A549 (cell line): ENCODE results near the gene DISP2. TPM values are rescaled to one million over a fixed set of nuclear protein-coding genes. Genes with fewer than 3 reads are reported as not detected.

Source experiments
- ATAC-seq, 2 experiments: fragments of 200-7000 bp in 1 of 2; fragments of >200 bp in 1 of 2; cut with Nextera tagmentation in 1 of 2; cut with Tn5 transposase in 1 of 2; 3 replicates each; pipeline versions ENCODE4 v1.8.0 to v1.9.1; 2018 to 2020; ENCODE audit warnings: mild to moderate bottlenecking in 1 of 2, moderate library complexity in 1 of 2
- CTCF ChIA-PET: fragments of 300-600 bp; sonication (Branson Sonifier 250); formaldehyde crosslinking; extraction: SDS; loops from one replicate; lab custom pipeline; 2021; ENCODE audit warnings: antibody characterized with exemption, inconsistent platforms; lab: Yijun Ruan, JAX
- POLR2A ChIA-PET: fragments of 350-600 bp; formaldehyde crosslinking; extraction: SDS; loops from one replicate; lab custom pipeline; 2021; ENCODE audit warnings: antibody characterized with exemption, inconsistent platforms; lab: Yijun Ruan, JAX
- DNase-seq, 2 experiments: peaks; one replicate each; pipeline versions ENCODE4 v3.0.0 to v3.0.0-alpha.2; 2011 to 2016; ENCODE audit warnings: low read depth in 1 of 2, low spot score in 1 of 2
- FAIRE-seq: peaks from 2 replicates; lab custom pipeline; 2011; peaks lifted over from hg19 to GRCh38; lab: Jason Lieb, UNC
- H3K27ac ChIP-seq, 2 experiments: fragments of >200 bp; sonication (Bioruptor Twin); formaldehyde crosslinking; 3 replicates each; pipeline ENCODE4 v1.5.1; 2016 to 2017
- H3K4me1 ChIP-seq: fragments of >200 bp; sonication (Bioruptor Twin); formaldehyde crosslinking; 3 replicates; pipeline ENCODE4 v1.6.1; 2016
- H3K4me2 ChIP-seq: fragments of >200 bp; sonication (Bioruptor Twin); formaldehyde crosslinking; 3 replicates; pipeline ENCODE4 v1.6.1; 2016
- H3K4me3 ChIP-seq: fragments of >200 bp; sonication (Bioruptor Twin); formaldehyde crosslinking; 3 replicates; pipeline ENCODE4 v1.5.1; 2016
- H3K9me3 ChIP-seq: fragments of >200 bp; sonication (Bioruptor Twin); formaldehyde crosslinking; 3 replicates; pipeline ENCODE4 v1.6.1; 2016
- BHLHE40 ChIP-seq: IDR thresholded peaks from 2 replicates; pipeline ENCODE4 v1.6.1; 2012; ENCODE audit warnings: low read depth, low read length, inconsistent platforms
- EHMT2 ChIP-seq: fragments of 200-600 bp; sonication (generic); IDR thresholded peaks from 2 replicates; pipeline ENCODE4 v1.6.1; 2016; ENCODE audit warnings: antibody characterized with exemption, low read depth, mild to moderate bottlenecking, moderate library complexity
- EP300 ChIP-seq, 2 experiments: fragments of >200 bp; sonication (Bioruptor Twin); formaldehyde crosslinking; IDR thresholded peaks; 2 replicates in 1 of 2; 3 replicates in 1 of 2; pipeline ENCODE4 v1.6.1; 2016 to 2017
- GATA3 ChIP-seq: IDR thresholded peaks from 2 replicates; pipeline ENCODE4 v1.6.1; 2012; ENCODE audit warnings: borderline replicate concordance
- HEYL ChIP-seq: fragments of 250-450 bp; sonication (Bioruptor Pico); IDR thresholded peaks from 2 replicates; pipeline ENCODE4 v1.8.0; 2021; ENCODE audit warnings: mild to moderate bottlenecking, moderate library complexity
- HOXA7 ChIP-seq: fragments of 250-450 bp; sonication (Bioruptor Pico); IDR thresholded peaks from 2 replicates; pipeline ENCODE4 v1.5.0; 2020; ENCODE audit warnings: mild to moderate bottlenecking, moderate library complexity
- KDM1A ChIP-seq: fragments of 200-600 bp; sonication (generic); IDR thresholded peaks from 2 replicates; pipeline ENCODE4 v1.6.1; 2016; ENCODE audit warnings: low read depth, mild to moderate bottlenecking
- MYC ChIP-seq: IDR thresholded peaks from 2 replicates; pipeline ENCODE4 v1.6.1; 2012; ENCODE audit warnings: mild to moderate bottlenecking, inconsistent platforms, low read length, improper control_type of control experiment, borderline replicate concordance
- NPAS2 ChIP-seq: fragments of 250-450 bp; sonication (Bioruptor Pico); IDR thresholded peaks from 2 replicates; pipeline ENCODE4 v1.8.0; 2022; ENCODE audit warnings: mild to moderate bottlenecking, moderate library complexity, borderline replicate concordance
- PHF8 ChIP-seq: fragments of 200-600 bp; sonication (generic); IDR thresholded peaks from 2 replicates; pipeline ENCODE4 v1.6.1; 2016; ENCODE audit warnings: low read depth, mild to moderate bottlenecking, antibody characterized with exemption, moderate library complexity, borderline replicate concordance
- RCOR1 ChIP-seq: fragments of 150-350 bp; IDR thresholded peaks from 2 replicates; pipeline ENCODE4 v1.6.1; 2014; ENCODE audit warnings: antibody characterized with exemption, low read length, low read depth
- RNF2 ChIP-seq: fragments of 200-600 bp; sonication (generic); IDR thresholded peaks from 2 replicates; pipeline ENCODE4 v1.6.1; 2016; ENCODE audit warnings: low read depth, mild to moderate bottlenecking, antibody characterized with exemption, moderate library complexity, borderline replicate concordance
- SMC3 ChIP-seq: fragments of >200 bp; sonication (Bioruptor Twin); formaldehyde crosslinking; IDR thresholded peaks from 3 replicates; pipeline ENCODE4 v1.6.1; 2018; ENCODE audit warnings: inconsistent platforms
- SREBF2 ChIP-seq: fragments of 450-650 bp; IDR thresholded peaks from 2 replicates; pipeline ENCODE4 v1.6.1; 2014; ENCODE audit warnings: mild to moderate bottlenecking, moderate library complexity
- WGBS: methylation state at CpG from one replicate; pipeline ENCODE4 v1.1.6; 2017; ENCODE audit errors: missing lambda C conversion rate; 5-methylcytosine and 5-hydroxymethylcytosine counted together
- polyA plus RNA-seq, 4 experiments: library from polyadenylated mRNA; depleted of rRNA in 3 of 4; stranded (reverse); fragments of >200 nt; fragmentation: RNase III in 1 of 4; extraction: RNeasy Plus Mini Kit Qiagen cat#74134 plus additional on column Dnase treatment in 1 of 4; gene quantifications; 2 replicates in 3 of 4; 3 replicates in 1 of 4; pipeline ENCODE4 v1.2.3, GENCODE V29; 2011 to 2017
- TF ChIP-seq, protein P1 (sequence below): fragments of >200 bp; sonication (Bioruptor Twin); formaldehyde crosslinking; IDR thresholded peaks from 2 replicates; pipeline ENCODE4 v1.6.1; 2016
- TF ChIP-seq, protein P2 (sequence below): fragments of >200 bp; sonication (Bioruptor Twin); formaldehyde crosslinking; IDR thresholded peaks from 3 replicates; pipeline ENCODE4 v1.5.1; 2016

DISP2 gene
- polyA plus RNA-seq, 2 of the 4 experiments (the other 2 are of a cell fraction), result 0.26 to 0.56 TPM

DNA sequence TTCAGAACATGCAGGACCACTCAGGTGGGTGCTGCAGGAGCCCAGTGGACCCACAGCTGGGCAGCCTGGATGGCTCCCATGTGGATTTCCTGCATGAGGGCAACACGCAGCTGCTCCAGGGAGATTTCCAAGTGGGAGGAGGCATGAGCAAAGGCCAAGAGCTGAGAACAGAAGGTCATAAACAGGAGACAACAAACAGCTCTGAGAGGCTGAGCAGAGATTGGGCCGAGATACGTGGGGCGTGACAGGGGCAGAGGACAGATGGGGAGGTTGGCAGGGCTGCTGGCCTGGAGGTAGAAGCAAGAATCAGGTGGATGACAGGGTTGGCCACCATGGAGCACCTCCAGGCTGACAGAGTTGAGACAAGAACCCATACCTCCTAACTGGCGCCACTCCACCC, 4.3 kb upstream of the DISP2 start:
- DNase-seq, result no peak
- Histone ChIP-seq H3K4me1 (peaks cover 6% of the 10 kb centered on the region; the same call in 1 of the 3 replicates), H3K9me3 (no peaks in the 10 kb centered on the region), H3K27ac (no peak overlapping the region), H3K4me2 (no peak overlapping the region), H3K4me3 (no peak overlapping the region)
- TF ChIP-seq RCOR1 (no peak), NPAS2 (CRISPR knock-in tag) (no peak), GATA3 (no peak), MYC (no peak), HEYL (CRISPR knock-in tag) (no peak), EHMT2 (no peak), HOXA7 (CRISPR knock-in tag) (no peak), RNF2 (no peak), BHLHE40 (no peak)
- TF ChIP-seq, protein P1, sequence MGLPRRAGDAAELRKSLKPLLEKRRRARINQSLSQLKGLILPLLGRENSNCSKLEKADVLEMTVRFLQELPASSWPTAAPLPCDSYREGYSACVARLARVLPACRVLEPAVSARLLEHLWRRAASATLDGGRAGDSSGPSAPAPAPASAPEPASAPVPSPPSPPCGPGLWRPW, result no peak
- WGBS, result 87% methylated on average over 5 of the region's 5 CpGs
- ChIA-PET POLR2A (no interaction called here), CTCF (interaction anchor here (0.5 to 7.0 kb wide), 6 partner anchors 10 to 391 kb away, joined by 3 to 49 read pairs (median 13); partner anchors contain the start of genes CCDC9B and IVD)
- ATAC-seq, result no peak
- no peak for FAIRE-seq

DNA sequence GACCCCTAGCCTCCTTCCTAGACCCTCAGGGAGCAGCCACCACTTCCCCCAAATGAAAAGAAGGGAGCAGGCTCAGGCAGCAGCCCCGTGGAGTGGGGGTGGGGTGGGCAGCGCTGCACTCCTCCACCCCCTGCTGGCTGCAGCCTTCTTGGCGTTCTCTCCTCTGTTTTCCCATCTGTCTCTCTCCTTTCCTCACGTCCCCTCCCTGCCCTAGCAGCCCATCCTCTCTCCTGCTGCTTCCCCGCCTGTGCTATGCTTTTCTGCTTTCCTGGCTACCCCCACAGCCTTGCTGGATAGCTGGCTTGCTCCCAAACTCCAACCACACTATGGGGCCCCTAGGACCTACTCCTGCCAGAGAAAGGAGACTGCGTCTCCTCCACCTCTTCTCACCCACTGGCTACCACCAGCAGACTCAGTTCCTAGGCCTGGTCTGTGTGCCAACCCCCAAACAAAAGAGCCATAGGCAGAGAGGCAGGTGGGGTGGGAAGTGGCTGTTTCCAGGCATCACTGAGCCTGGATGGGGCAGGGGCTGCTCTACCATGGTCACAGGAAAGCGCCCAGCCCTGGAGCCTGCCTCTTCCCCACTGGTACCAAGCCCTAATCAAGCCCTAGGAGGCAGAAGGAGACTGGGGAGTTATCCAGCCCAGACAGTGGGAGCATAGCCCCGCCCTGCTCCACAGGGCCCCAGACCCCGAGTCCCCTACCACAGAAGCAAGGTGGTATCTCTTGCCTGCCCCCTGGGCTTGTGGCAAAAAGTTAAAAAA, 3.4 kb upstream of the DISP2 start:
- ATAC-seq (peak; percentile 63 to 75; a peak in 4 of 6 replicates), FAIRE-seq (no peak), DNase-seq (peak in 1 of 2 experiments; percentile 23)
- 0 out of 3 replicates have a peak overlapping the region, but pooled peaks have one; percentile 39 for H3K4me2 ChIP-seq
- ChIA-PET CTCF (interaction anchor here (0.6 to 7.0 kb wide), 7 partner anchors 8 to 152 kb away, joined by 3 to 49 read pairs (median 22); partner anchors contain the start of gene CCDC9B), POLR2A (no interaction called here)
- 43% methylated on average over 9 of the region's 9 CpGs for WGBS
- H3K27ac ChIP-seq, result no peak overlapping the region
- no peaks in the 10 kb centered on the region for H3K9me3 ChIP-seq
- no peak overlapping the region for H3K4me3 ChIP-seq
- H3K4me1 ChIP-seq, result peaks cover 6% of the 10 kb centered on the region; the same call in 1 of the 3 replicates
- TF ChIP-seq SMC3 (0 out of 3 replicates have a peak, but pooled peaks have one; percentile 10), KDM1A (no peak)
- TF ChIP-seq, all 56 proteins: peak for 1

DNA sequence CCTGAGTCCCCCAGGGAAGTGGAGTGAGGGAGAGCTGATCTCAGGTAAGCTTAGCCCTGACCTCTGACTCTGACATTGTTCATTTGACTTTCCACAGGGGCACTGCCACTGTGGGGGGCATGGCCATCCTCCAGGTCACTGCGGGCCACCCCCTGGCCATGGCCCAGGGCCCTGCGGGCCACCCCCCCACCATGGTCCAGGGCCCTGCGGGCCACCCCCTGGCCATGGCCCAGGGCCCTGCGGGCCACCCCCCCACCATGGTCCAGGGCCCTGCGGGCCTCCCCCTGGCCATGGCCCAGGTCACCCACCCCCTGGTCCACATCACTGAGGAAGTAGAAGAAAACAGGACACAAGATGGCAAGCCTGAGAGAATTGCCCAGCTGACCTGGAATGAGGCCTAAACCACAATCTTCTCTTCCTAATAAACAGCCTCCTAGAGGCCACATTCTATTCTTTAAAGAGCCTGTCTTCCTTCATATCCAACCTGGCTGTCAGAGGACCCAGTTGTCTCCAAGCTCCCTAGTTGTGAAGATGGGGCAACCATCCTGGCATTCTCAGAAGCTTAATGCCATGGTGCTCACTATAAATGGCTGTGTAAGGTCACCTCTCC, 1.9 kb upstream of the DISP2 start:
- CTCF ChIA-PET, result interaction anchor here (0.9 to 7.0 kb wide), 6 partner anchors 10 to 33 kb away, joined by 3 to 49 read pairs (median 21); partner anchors contain the start of genes CCDC9B and INAFM2
- TF ChIP-seq EP300 (IDR thresholded peaks at IDR 0.05), result no peak
- no peak for TF ChIP-seq PHF8
- TF ChIP-seq, protein P1, result no peak
- TF ChIP-seq, protein P2, sequence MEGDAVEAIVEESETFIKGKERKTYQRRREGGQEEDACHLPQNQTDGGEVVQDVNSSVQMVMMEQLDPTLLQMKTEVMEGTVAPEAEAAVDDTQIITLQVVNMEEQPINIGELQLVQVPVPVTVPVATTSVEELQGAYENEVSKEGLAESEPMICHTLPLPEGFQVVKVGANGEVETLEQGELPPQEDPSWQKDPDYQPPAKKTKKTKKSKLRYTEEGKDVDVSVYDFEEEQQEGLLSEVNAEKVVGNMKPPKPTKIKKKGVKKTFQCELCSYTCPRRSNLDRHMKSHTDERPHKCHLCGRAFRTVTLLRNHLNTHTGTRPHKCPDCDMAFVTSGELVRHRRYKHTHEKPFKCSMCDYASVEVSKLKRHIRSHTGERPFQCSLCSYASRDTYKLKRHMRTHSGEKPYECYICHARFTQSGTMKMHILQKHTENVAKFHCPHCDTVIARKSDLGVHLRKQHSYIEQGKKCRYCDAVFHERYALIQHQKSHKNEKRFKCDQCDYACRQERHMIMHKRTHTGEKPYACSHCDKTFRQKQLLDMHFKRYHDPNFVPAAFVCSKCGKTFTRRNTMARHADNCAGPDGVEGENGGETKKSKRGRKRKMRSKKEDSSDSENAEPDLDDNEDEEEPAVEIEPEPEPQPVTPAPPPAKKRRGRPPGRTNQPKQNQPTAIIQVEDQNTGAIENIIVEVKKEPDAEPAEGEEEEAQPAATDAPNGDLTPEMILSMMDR, result no peak
- TF ChIP-seq SREBF2, result no peak
- Histone ChIP-seq H3K4me1 (peaks cover 6% of the 10 kb centered on the region; the same call in 1 of the 3 replicates), H3K4me2 (no peak overlapping the region), H3K27ac (no peak overlapping the region), H3K9me3 (no peaks in the 10 kb centered on the region), H3K4me3 (no peak overlapping the region)
- 71% methylated on average over 1 of the region's 5 CpGs for WGBS
- POLR2A ChIA-PET, result no interaction called here
- FAIRE-seq (no peak), DNase-seq (no peak), ATAC-seq (no peak)
